H9 (cell line): ENCODE results near the gene FRAS1. TPM values are rescaled to one million over a fixed set of nuclear protein-coding genes. Genes with fewer than 3 reads are reported as not detected.

Experiments
- DNase-seq: peaks from one replicate; pipeline ENCODE4 v3.0.0-alpha.2; 2017
- H2AFZ ChIP-seq: one replicate; pipeline ENCODE4 v1.6.1; 2013; ENCODE audit warnings: mild to moderate bottlenecking, low read length, control low read depth, moderate library complexity
- H2AK5ac ChIP-seq: 2 replicates; pipeline ENCODE4 v1.6.1; 2013; ENCODE audit warnings: low read length, control low read depth, mixed read lengths; ENCODE audit not compliant: insufficient read length
- H2BK120ac ChIP-seq: one replicate; pipeline ENCODE4 v1.6.1; 2013; ENCODE audit warnings: low read depth, mild to moderate bottlenecking, low read length, control low read depth, inconsistent platforms; ENCODE audit not compliant: poor library complexity, severe bottlenecking
- H2BK12ac ChIP-seq: 2 replicates; pipeline ENCODE4 v1.6.1; 2013; ENCODE audit warnings: low read length, control low read depth, mixed read lengths, low read depth; ENCODE audit not compliant: insufficient read length
- H2BK15ac ChIP-seq: 2 replicates; pipeline ENCODE4 v1.6.1; 2013; ENCODE audit warnings: low read depth, low read length, control low read depth
- H2BK20ac ChIP-seq: one replicate; pipeline ENCODE4 v1.6.1; 2013; ENCODE audit warnings: low read depth, mild to moderate bottlenecking, low read length, control low read depth, inconsistent platforms; ENCODE audit not compliant: poor library complexity, severe bottlenecking
- H2BK5ac ChIP-seq: 2 replicates; pipeline ENCODE4 v1.6.1; 2013; ENCODE audit warnings: low read length, control low read depth, mixed read lengths; ENCODE audit not compliant: insufficient read length
- H3K14ac ChIP-seq: 2 replicates; pipeline ENCODE4 v1.6.1; 2013; ENCODE audit warnings: low read length, control low read depth; ENCODE audit not compliant: insufficient read depth
- H3K18ac ChIP-seq: 2 replicates; pipeline ENCODE4 v1.6.1; 2013; ENCODE audit warnings: low read depth, mild to moderate bottlenecking, mixed read lengths, low read length, control low read depth; ENCODE audit not compliant: insufficient read length
- H3K23ac ChIP-seq: 2 replicates; pipeline ENCODE4 v1.6.1; 2013; ENCODE audit warnings: low read length, control low read depth, mixed read lengths, low read depth; ENCODE audit not compliant: insufficient read length
- H3K23me2 ChIP-seq: 2 replicates; pipeline ENCODE4 v1.6.1; 2013; ENCODE audit warnings: low read depth, mild to moderate bottlenecking, mixed read lengths, low read length, control low read depth; ENCODE audit not compliant: insufficient read length, poor library complexity, severe bottlenecking
- H3K27ac ChIP-seq: 2 replicates; pipeline ENCODE4 v1.5.1; 2013; ENCODE audit warnings: low read length, control low read depth, mixed read lengths, low read depth; ENCODE audit not compliant: insufficient read length
- H3K27me3 ChIP-seq: 2 replicates; pipeline ENCODE4 v1.6.1; 2013; ENCODE audit warnings: low read length, control low read depth, inconsistent platforms; ENCODE audit not compliant: insufficient read depth
- H3K4ac ChIP-seq: 2 replicates; pipeline ENCODE4 v1.6.1; 2013; ENCODE audit warnings: low read depth, mild to moderate bottlenecking, control low read depth, inconsistent platforms, low read length, moderate library complexity
- H3K4me1 ChIP-seq: 2 replicates; pipeline ENCODE4 v1.6.1; 2013; ENCODE audit warnings: low read length, control low read depth, inconsistent platforms; ENCODE audit not compliant: insufficient read depth
- H3K4me2 ChIP-seq: 2 replicates; pipeline ENCODE4 v1.6.1; 2013; ENCODE audit warnings: low read length, control low read depth, mixed read lengths; ENCODE audit not compliant: insufficient read length, insufficient read depth
- H3K56ac ChIP-seq: 2 replicates; pipeline ENCODE4 v1.6.1; 2013; ENCODE audit warnings: low read depth, mild to moderate bottlenecking, mixed read lengths, low read length, control low read depth; ENCODE audit not compliant: insufficient read length
- H3K79me1 ChIP-seq: 2 replicates; pipeline ENCODE4 v1.6.1; 2013; ENCODE audit warnings: low read depth, mild to moderate bottlenecking, moderate library complexity, low read length, control low read depth, inconsistent platforms; ENCODE audit not compliant: insufficient read depth, poor library complexity, severe bottlenecking
- H3K79me2 ChIP-seq: 2 replicates; pipeline ENCODE4 v1.6.1; 2013; ENCODE audit warnings: low read length, control low read depth, inconsistent platforms; ENCODE audit not compliant: insufficient read depth
- H3K9ac ChIP-seq: 2 replicates; pipeline ENCODE4 v1.6.1; 2013; ENCODE audit warnings: low read length, control low read depth, mixed read lengths; ENCODE audit not compliant: insufficient read length; ENCODE audit errors: extremely low read depth
- H3K9me3 ChIP-seq: one replicate; pipeline ENCODE4 v1.6.1; 2013; ENCODE audit warnings: low read depth, low read length, inconsistent platforms; ENCODE audit not compliant: control insufficient read depth
- H3T11ph ChIP-seq: one replicate; pipeline ENCODE4 v1.6.1; 2013; ENCODE audit warnings: mild to moderate bottlenecking, low read length, control low read depth, inconsistent platforms
- H4K20me1 ChIP-seq: one replicate; pipeline ENCODE4 v1.6.1; 2013; ENCODE audit not compliant: control insufficient read depth, insufficient read length, insufficient read depth
- H4K5ac ChIP-seq: 2 replicates; pipeline ENCODE4 v1.6.1; 2013; ENCODE audit warnings: low read depth, mild to moderate bottlenecking, mixed read lengths, low read length, control low read depth; ENCODE audit not compliant: insufficient read length
- H4K8ac ChIP-seq: replicated peaks from 2 replicates; pipeline ENCODE4 v1.6.1; 2013; ENCODE audit warnings: low read length, control low read depth, mixed read lengths, low read depth; ENCODE audit not compliant: insufficient read length
- H4K91ac ChIP-seq: 2 replicates; pipeline ENCODE4 v1.6.1; 2013; ENCODE audit warnings: low read depth, mild to moderate bottlenecking, moderate library complexity, mixed read lengths, low read length, control low read depth; ENCODE audit not compliant: insufficient read length
- H3K27ac Mint-ChIP-seq, 3 experiments: 2 replicates in 2 of 3; 3 replicates in 1 of 3; pipeline ENCODE4 v1.8.0; 2020 to 2021; ENCODE audit warnings: mixed read lengths in 3 of 3, mild to moderate bottlenecking in 1 of 3, moderate library complexity in 1 of 3
- H3K27me3 Mint-ChIP-seq: 2 replicates; pipeline ENCODE4 v1.8.0; 2021; ENCODE audit warnings: low read depth, mild to moderate bottlenecking, moderate library complexity, mixed read lengths
- H3K36me3 Mint-ChIP-seq, 3 experiments: 2 replicates in 2 of 3; 3 replicates in 1 of 3; pipeline ENCODE4 v1.8.0; 2020 to 2021; ENCODE audit warnings: low read depth in 3 of 3, mixed read lengths in 3 of 3; ENCODE audit not compliant: insufficient read depth in 1 of 3
- H3K4me1 Mint-ChIP-seq, 2 experiments: 2 replicates each; pipeline ENCODE4 v1.8.0; 2020; ENCODE audit warnings: mixed read lengths in 2 of 2
- H3K4me3 Mint-ChIP-seq, 2 experiments: 2 replicates in 1 of 2; 3 replicates in 1 of 2; pipeline ENCODE4 v1.8.0; 2020 to 2021; ENCODE audit warnings: mild to moderate bottlenecking in 2 of 2, mixed read lengths in 2 of 2, moderate library complexity in 1 of 2
- H3K9me3 Mint-ChIP-seq, 2 experiments: 2 replicates in 1 of 2; 3 replicates in 1 of 2; pipeline ENCODE4 v1.8.0; 2020; ENCODE audit warnings: mild to moderate bottlenecking in 2 of 2, mixed read lengths in 2 of 2, moderate library complexity in 1 of 2
- CTCF ChIP-seq: fragments of 200-600 bp; sonication (generic); conservative IDR thresholded peaks from 3 replicates; pipeline ENCODE4 v1.8.0; 2021; ENCODE audit warnings: antibody characterized with exemption, mild to moderate bottlenecking
- WGBS: extraction: QIAGEN DNeasy Blood & Tissue Kit; methylation state at CpG from one replicate; pipeline ENCODE4 v1.1.7; 2013; ENCODE audit warnings: missing lambda C conversion rate, low lambda C conversion rate, mixed read lengths; ENCODE audit not compliant: insufficient read length; ENCODE audit errors: extremely low coverage; 5-methylcytosine and 5-hydroxymethylcytosine counted together
- total RNA-seq: library from RNA; stranded (reverse); gene quantifications from 2 replicates; pipeline ENCODE4 v1.2.1, GENCODE V29; 2021

Gene FRAS1
- total RNA-seq, 1 experiment from 2014 or later = 58.5 TPM

GRCh38 chr4:78197947-78198346 is 140.8 kb downstream of the FRAS1 start:
- Histone ChIP-seq H2BK120ac (no peak overlapping the region), H2AK5ac (no peak overlapping the region), H3K56ac (no peak overlapping the region), H4K91ac (no peak overlapping the region), H3K18ac (no peak overlapping the region), H3K14ac (no peak overlapping the region), H3K4me2 (no peak overlapping the region), H3K23ac (no peak overlapping the region), H3K4ac (no peak overlapping the region), H3K27ac (no peak overlapping the region), H3K4me1 (peaks cover 2% of the 10 kb centered on the region; the same call in 1 of the 2 replicates), H2BK5ac (no peak overlapping the region), H4K20me1 (no peaks in the 10 kb centered on the region), H3K23me2 (no peaks in the 10 kb centered on the region), H3K79me2 (peaks cover 3% of the 10 kb centered on the region; the same call in 1 of the 2 replicates), H3K9ac (no peak overlapping the region), H2BK15ac (no peak overlapping the region), H2BK12ac (no peak overlapping the region), H4K8ac (no peak overlapping the region), H3K9me3 (peaks cover 5% of the 10 kb centered on the region), H4K5ac (no peak overlapping the region), H3K79me1 (peaks cover 3% of the 10 kb centered on the region), H2AFZ (no peak overlapping the region), H3K27me3 (no peaks in the 10 kb centered on the region), H3T11ph (no peak overlapping the region), H2BK20ac (no peak overlapping the region)
- no peak overlapping the region; a peak in 1 of 7 replicates for H3K27ac Mint-ChIP-seq
- DNase-seq = no peak
- TF ChIP-seq CTCF = no peak
- peaks cover 16 to 34% (median 22%) of the 10 kb centered on the region in 3 experiments for H3K36me3 Mint-ChIP-seq
- no peaks in the 10 kb centered on the region for H3K27me3 Mint-ChIP-seq
- peaks cover 24 to 32% of the 10 kb centered on the region in 2 experiments for H3K9me3 Mint-ChIP-seq
- WGBS = no CpG with 5 or more reads among the region's 4 CpGs
- H3K4me1 Mint-ChIP-seq = peaks cover 5 to 6% of the 10 kb centered on the region in 2 experiments; a peak in 3 of 4 replicates
- no peak overlapping the region for H3K4me3 Mint-ChIP-seq
